Endothelial cell of umbilical vein (primary cell): ENCODE results near the gene EGLN1. TPM values are rescaled to one million over a fixed set of nuclear protein-coding genes. Genes with fewer than 3 reads are reported as not detected.

Experiments used
- BruUV-seq: library from RNA; stranded (reverse); fragments of 400-500 nt; replicated peaks from 2 replicates; lab custom pipeline; 2021; lab: Mats Ljungman, UMichigan
- CTCF ChIA-PET: fragments of 300-600, 350-600 bp; sonication (Branson Sonifier 250); formaldehyde crosslinking; loops from one replicate; lab custom pipeline; 2021; ENCODE audit warnings: antibody characterized with exemption, inconsistent platforms; lab: Charles Lee
- POLR2A ChIA-PET: fragments of 300-600, 350-600 bp; sonication (Branson Sonifier 250); formaldehyde crosslinking; loops from one replicate; lab custom pipeline; 2021; ENCODE audit warnings: antibody characterized with exemption, inconsistent platforms; lab: Charles Lee
- DNase-seq: peaks from one replicate; pipeline ENCODE4 v3.0.0-alpha.2; 2011; ENCODE audit warnings: low read depth, low spot score
- FAIRE-seq: peaks from 2 replicates; lab custom pipeline; 2011; peaks lifted over from hg19 to GRCh38; lab: Jason Lieb, UNC
- H2AFZ ChIP-seq: 2 replicates; pipeline ENCODE4 v1.6.0; 2012; ENCODE audit warnings: low read depth, low read length, control low read depth, inconsistent platforms
- H3K27ac ChIP-seq: 2 replicates; pipeline ENCODE4 v1.5.1; 2011; ENCODE audit warnings: low read depth, mild to moderate bottlenecking, control low read depth, low read length, moderate library complexity; ENCODE audit not compliant: insufficient read depth
- H3K27me3 ChIP-seq, 2 experiments: 2 replicates each; pipeline versions ENCODE4 v1.6.0 to v1.6.1; 2011; ENCODE audit warnings: low read length in 2 of 2, mixed read lengths in 1 of 2; ENCODE audit not compliant: control insufficient read depth in 2 of 2, insufficient read depth in 2 of 2
- H3K36me3 ChIP-seq, 2 experiments: 2 replicates in 1 of 2; 3 replicates in 1 of 2; pipeline ENCODE4 v1.5.1; 2011; ENCODE audit warnings: low read length in 2 of 2, mild to moderate bottlenecking in 1 of 2, moderate library complexity in 1 of 2; ENCODE audit not compliant: control insufficient read depth in 2 of 2, insufficient read depth in 2 of 2; ENCODE audit errors: extremely low read depth in 1 of 2
- H3K4me1 ChIP-seq: 3 replicates; pipeline ENCODE4 v1.5.1; 2011; ENCODE audit warnings: mild to moderate bottlenecking, low read length; ENCODE audit not compliant: control insufficient read depth, insufficient read depth; ENCODE audit errors: extremely low read depth
- H3K4me2 ChIP-seq: 2 replicates; pipeline ENCODE4 v1.6.1; 2011; ENCODE audit warnings: low read length, control low read depth, mixed read lengths; ENCODE audit not compliant: insufficient read depth
- H3K4me3 ChIP-seq, 3 experiments: fragments of 200-600 bp in 1 of 3; sonication (generic), shearing (Covaris generic) in 1 of 3; replicated peaks in 1 of 3; 2 replicates each; pipeline ENCODE4 v1.5.1; 2011 to 2016; ENCODE audit warnings: control low read depth in 3 of 3, low read length in 3 of 3, mild to moderate bottlenecking in 2 of 3, inconsistent platforms in 1 of 3, low read depth in 1 of 3, moderate library complexity in 1 of 3; ENCODE audit not compliant: insufficient read depth in 1 of 3
- H3K79me2 ChIP-seq: 2 replicates; pipeline ENCODE4 v1.6.0; 2012; ENCODE audit warnings: low read length, inconsistent platforms; ENCODE audit not compliant: control insufficient read depth, insufficient read depth
- H3K9ac ChIP-seq: replicated peaks from 2 replicates; pipeline ENCODE3; 2011; ENCODE audit warnings: low read length, control low read depth; ENCODE audit not compliant: insufficient read depth; ENCODE audit errors: extremely low read depth
- H3K9me1 ChIP-seq: replicated peaks from 3 replicates; pipeline ENCODE4 v1.6.0; 2011; ENCODE audit warnings: mild to moderate bottlenecking, low read length; ENCODE audit not compliant: control insufficient read depth, insufficient read depth; ENCODE audit errors: extremely low read depth
- H3K9me3 ChIP-seq: replicated peaks from 2 replicates; pipeline ENCODE4 v1.5.1; 2012; ENCODE audit warnings: low read length, inconsistent platforms; ENCODE audit not compliant: control insufficient read depth, insufficient read depth
- H4K20me1 ChIP-seq: replicated peaks from 2 replicates; pipeline ENCODE3; 2011; ENCODE audit warnings: mild to moderate bottlenecking, low read length; ENCODE audit not compliant: control insufficient read depth, insufficient read depth; ENCODE audit errors: extremely low read depth
- EZH2 ChIP-seq: IDR thresholded peaks from 2 replicates; pipeline ENCODE4 v1.6.1; 2012; ENCODE audit warnings: borderline replicate concordance, low read depth, mild to moderate bottlenecking, moderate library complexity, low read length, inconsistent platforms; ENCODE audit not compliant: severe bottlenecking
- FOS ChIP-seq: IDR thresholded peaks from 2 replicates; pipeline ENCODE4 v1.6.1; 2011; ENCODE audit warnings: mild to moderate bottlenecking, low read length, moderate library complexity, borderline replicate concordance; ENCODE audit not compliant: insufficient read depth
- GATA2 ChIP-seq: IDR thresholded peaks from 2 replicates; pipeline ENCODE4 v1.7.0; 2011; ENCODE audit warnings: low read depth, mild to moderate bottlenecking, moderate library complexity, mixed read lengths, low read length; ENCODE audit not compliant: insufficient read length, insufficient read depth
- MAX ChIP-seq: IDR thresholded peaks from 2 replicates; pipeline ENCODE4 v1.6.1; 2011; ENCODE audit not compliant: insufficient read depth, insufficient read length
- MYC ChIP-seq: IDR thresholded peaks from one replicate; pipeline ENCODE4 v1.6.1; 2011; ENCODE audit warnings: mild to moderate bottlenecking, low read depth, low read length
- POLR2A ChIP-seq: IDR thresholded peaks from 2 replicates; pipeline ENCODE4 v1.6.1; 2012; ENCODE audit warnings: low read depth, mild to moderate bottlenecking, control low read depth, low read length
- POLR2AphosphoS5 ChIP-seq: IDR thresholded peaks from 2 replicates; pipeline ENCODE4 v1.6.1; 2012; ENCODE audit warnings: low read depth, mild to moderate bottlenecking, control low read depth, low read length, moderate library complexity; ENCODE audit not compliant: insufficient read depth
- dilution Hi-C: fragments of 300-500 bp; cut with MboI; formaldehyde crosslinking; loops from one replicate; pipeline ENCODE4 v1.15.0; 2019; ENCODE audit warnings: low sequenced_read_pairs; ENCODE audit not compliant: extremely low pct_ligation_motif_present
- intact Hi-C: fragments of 100-400 bp; cut with micrococcal nuclease; formaldehyde crosslinking; loops from one replicate; pipeline ENCODE4 v1.10.0; 2022
- polyA plus RNA-seq, 4 experiments: library from polyadenylated mRNA; depleted of rRNA in 3 of 4; stranded (reverse) in 3 of 4; unstranded in 1 of 4; fragments of >200 nt; gene quantifications; 2 replicates each; pipeline versions ENCODE4 v1.2.1 to v1.2.3, GENCODE V29; 2011 to 2012; ENCODE audit warnings: missing spikeins in 1 of 4
- total RNA-seq: library from RNA; stranded (reverse); gene quantifications from 2 replicates; pipeline ENCODE4 v1.2.3, GENCODE V29; 2021

Gene EGLN1
- total and polyA plus RNA-seq, 2 donors (not counting 3 experiments of a cell fraction or from before 2014, with no cell fraction given) = 13.7 to 38.1 TPM

- FAIRE-seq (no peak), DNase-seq (peak; percentile 75)
- no peak overlapping the region for H3K4me3 ChIP-seq
- intact Hi-C loops (loop anchor here (1.0 kb wide), 2 partner anchors 12 kb away; no protein-coding TSS in a partner anchor), dilution Hi-C loops (no loop called here)
- H3K79me2 ChIP-seq = peaks cover 82% of the 10 kb centered on the region
- H3K9ac ChIP-seq = peak overlapping the region; percentile 38
- no peak for TF ChIP-seq MAX
- no peak for TF ChIP-seq POLR2A
- TF ChIP-seq MYC = no peak
- no peak for TF ChIP-seq POLR2AphosphoS5
- peak; percentile 49 for TF ChIP-seq FOS
- TF ChIP-seq GATA2 = peak; percentile 40
- no peak for TF ChIP-seq EZH2
- peak overlapping the region; percentile 61 for H3K4me2 ChIP-seq
- no peaks in the 10 kb centered on the region for H3K36me3 ChIP-seq
- H3K9me1 ChIP-seq = no peaks in the 10 kb centered on the region
- H3K27ac ChIP-seq = peak overlapping the region; percentile 45
- no peak overlapping the region for H2AFZ ChIP-seq
- peaks cover 3% of the 10 kb centered on the region for H4K20me1 ChIP-seq
- H3K4me1 ChIP-seq = peaks cover 20% of the 10 kb centered on the region
- CTCF ChIA-PET = interaction anchor here (0.5 to 1.9 kb wide), 3 partner anchors 11 to 51 kb away, joined by 3 to 6 read pairs (median 3); no protein-coding TSS in a partner anchor
- H3K9me3 ChIP-seq = no peaks in the 10 kb centered on the region
- BruUV-seq = no TSS peak
- no peaks in the 10 kb centered on the region for H3K27me3 ChIP-seq
- POLR2A ChIA-PET = no interaction called here
These were observed 14.3 kb downstream of the EGLN1 start for GRCh38 chr1:231407547-231408396.
